OCI-LY3 (cell line): ENCODE measurements around the gene ABI3BP.

Source experiments
- H2AFZ ChIP-seq: fragments of 200-600, 300-600 bp; shearing (Covaris generic); 2 replicates; pipeline ENCODE4 v1.6.0; 2014; ENCODE audit warnings: antibody characterized with exemption, low read depth, low read length
- H3K27ac ChIP-seq: fragments of 200-600, 300-600 bp; sonication (generic); 2 replicates; pipeline ENCODE4 v1.5.1; 2014; ENCODE audit warnings: mild to moderate bottlenecking, low read length, moderate library complexity, mixed read lengths
- H3K27me3 ChIP-seq: fragments of 200-600, 300-600 bp; sonication (generic); 2 replicates; pipeline ENCODE4 v1.6.1; 2014; ENCODE audit warnings: low read depth, low read length, mixed read lengths
- H3K36me3 ChIP-seq: fragments of 200-600, 300-600 bp; sonication (generic); replicated peaks from 2 replicates; pipeline ENCODE3; 2014; ENCODE audit warnings: low read depth, low read length, mixed read lengths
- H3K4me1 ChIP-seq: fragments of 300-600, 200-600 bp; sonication (generic); 2 replicates; pipeline ENCODE4 v1.6.1; 2014; ENCODE audit warnings: low read length, mixed read lengths
- H3K4me2 ChIP-seq: fragments of 200-600, 300-600 bp; sonication (generic); 2 replicates; pipeline ENCODE4 v1.6.1; 2014; ENCODE audit warnings: low read length, mixed read lengths
- H3K4me3 ChIP-seq: fragments of 300-600, 200-600 bp; sonication (generic); 2 replicates; pipeline ENCODE4 v1.5.1; 2014; ENCODE audit warnings: antibody characterized with exemption, mild to moderate bottlenecking, low read length, moderate library complexity
- H3K79me2 ChIP-seq: fragments of 300-600, 200-600 bp; shearing (Covaris generic); 2 replicates; pipeline ENCODE4 v1.6.1; 2014; ENCODE audit warnings: mild to moderate bottlenecking, low read length, mixed read lengths
- H3K9ac ChIP-seq: fragments of 300-600, 200-600 bp; shearing (Covaris generic); 2 replicates; pipeline ENCODE4 v1.6.0; 2014; ENCODE audit warnings: mild to moderate bottlenecking, low read length, moderate library complexity
- H3K9me3 ChIP-seq: fragments of 200-600, 300-600 bp; shearing (Covaris generic); 2 replicates; pipeline ENCODE4 v1.6.1; 2014; ENCODE audit warnings: low read length, mixed read lengths; ENCODE audit not compliant: insufficient read depth
- H4K20me1 ChIP-seq: fragments of 200-600, 300-600 bp; sonication (generic); 2 replicates; pipeline ENCODE4 v1.6.1; 2016; ENCODE audit warnings: low read length, mixed read lengths; ENCODE audit not compliant: insufficient read depth
- CTCF ChIP-seq: fragments of 200-600, 300-600 bp; sonication (generic); IDR thresholded peaks from 2 replicates; pipeline ENCODE4 v1.5.1; 2014; ENCODE audit warnings: antibody characterized with exemption, low read length, low read depth
- EZH2phosphoT487 ChIP-seq: fragments of 200-600 bp; shearing (Covaris generic); IDR thresholded peaks from 2 replicates; pipeline ENCODE4 v1.6.1; 2018; ENCODE audit warnings: antibody characterized with exemption, mixed run types, low read depth

ABI3BP gene

GRCh38 chr3:100737334-100737733, 255.9 kb downstream of the ABI3BP start:
- peaks cover 86% of the 10 kb centered on the region for H3K36me3 ChIP-seq
- H2AFZ ChIP-seq: no peak overlapping the region
- no peak for TF ChIP-seq EZH2phosphoT487
- TF ChIP-seq CTCF: peak; percentile 53
- H3K27ac ChIP-seq: no peak overlapping the region
- H3K4me1 ChIP-seq: no peaks in the 10 kb centered on the region
- no peak overlapping the region for H3K4me3 ChIP-seq
- H3K4me2 ChIP-seq: no peak overlapping the region
- peaks cover 32% of the 10 kb centered on the region for H4K20me1 ChIP-seq
- H3K79me2 ChIP-seq: peaks cover 42% of the 10 kb centered on the region
- no peak overlapping the region for H3K9ac ChIP-seq
- H3K9me3 ChIP-seq: no peaks in the 10 kb centered on the region
- no peaks in the 10 kb centered on the region for H3K27me3 ChIP-seq

- H3K27me3 ChIP-seq: no peaks in the 10 kb centered on the region
- H3K9ac ChIP-seq: no peak overlapping the region
- no peak for TF ChIP-seq CTCF
- TF ChIP-seq EZH2phosphoT487: no peak
- H3K9me3 ChIP-seq: no peaks in the 10 kb centered on the region
- no peak overlapping the region for H3K4me2 ChIP-seq
- no peak overlapping the region for H3K27ac ChIP-seq
- no peak overlapping the region for H2AFZ ChIP-seq
- no peak overlapping the region for H3K4me3 ChIP-seq
- H3K4me1 ChIP-seq: no peaks in the 10 kb centered on the region
- peaks cover 67% of the 10 kb centered on the region for H3K36me3 ChIP-seq
- peaks cover 63% of the 10 kb centered on the region for H3K79me2 ChIP-seq
- H4K20me1 ChIP-seq: peaks cover 31% of the 10 kb centered on the region
Measured at GRCh38 chr3:100732435-100732834, 260.8 kb downstream of the ABI3BP start.

GRCh38 chr3:100730524-100730923, 262.7 kb downstream of the ABI3BP start:
- Histone ChIP-seq H3K9me3 (no peaks in the 10 kb centered on the region), H3K79me2 (peaks cover 76% of the 10 kb centered on the region), H4K20me1 (peaks cover 47% of the 10 kb centered on the region), H3K4me2 (no peak overlapping the region), H3K4me1 (no peaks in the 10 kb centered on the region), H3K27ac (no peak overlapping the region), H3K4me3 (no peak overlapping the region), H2AFZ (no peak overlapping the region), H3K36me3 (peaks cover 59% of the 10 kb centered on the region), H3K27me3 (no peaks in the 10 kb centered on the region), H3K9ac (no peak overlapping the region)
- TF ChIP-seq CTCF (no peak), EZH2phosphoT487 (no peak)

GRCh38 chr3:100726706-100727105, 266.5 kb downstream of the ABI3BP start:
- Histone ChIP-seq H2AFZ (no peak overlapping the region), H3K27me3 (no peaks in the 10 kb centered on the region), H4K20me1 (peaks cover 27% of the 10 kb centered on the region), H3K9ac (no peak overlapping the region), H3K79me2 (peaks cover 76% of the 10 kb centered on the region), H3K4me2 (no peak overlapping the region), H3K36me3 (peaks cover 57% of the 10 kb centered on the region), H3K4me3 (no peak overlapping the region), H3K4me1 (no peaks in the 10 kb centered on the region), H3K9me3 (no peaks in the 10 kb centered on the region), H3K27ac (no peak overlapping the region)
- no peak for TF ChIP-seq EZH2phosphoT487
- TF ChIP-seq CTCF: no peak
